GM18499 (cell line): Measurements from ENCODE around the gene TCTN2.

Experiments
- ATAC-seq: cut with Tn5 transposase; IDR thresholded peaks from one replicate; pipeline ENCODE4 v1.9.1; 2021; ENCODE audit warnings: moderate number of reproducible peaks; ENCODE audit not compliant: insufficient read depth, unreplicated experiment

The TCTN2 gene

DNA sequence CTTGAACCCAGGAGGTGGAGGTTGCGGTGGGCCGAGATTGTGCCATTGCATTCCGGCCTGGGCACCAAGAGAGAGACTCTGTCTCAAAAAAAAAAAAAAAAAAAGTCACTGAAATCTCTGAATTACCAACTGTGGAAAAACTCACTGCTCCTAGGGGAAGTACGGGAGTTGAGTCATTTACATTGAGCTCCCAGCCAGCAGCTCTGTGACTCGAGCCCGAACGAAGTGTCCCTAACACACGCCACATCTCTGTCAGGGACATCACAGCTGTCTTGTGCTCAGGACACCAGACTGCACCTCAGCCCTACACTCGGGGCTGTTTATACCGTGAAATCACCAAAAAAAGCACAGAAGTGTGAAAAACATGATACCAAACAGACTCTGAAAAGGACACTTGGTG is 62.3 kb downstream of the TCTN2 start:
- no peak for ATAC-seq

DNA sequence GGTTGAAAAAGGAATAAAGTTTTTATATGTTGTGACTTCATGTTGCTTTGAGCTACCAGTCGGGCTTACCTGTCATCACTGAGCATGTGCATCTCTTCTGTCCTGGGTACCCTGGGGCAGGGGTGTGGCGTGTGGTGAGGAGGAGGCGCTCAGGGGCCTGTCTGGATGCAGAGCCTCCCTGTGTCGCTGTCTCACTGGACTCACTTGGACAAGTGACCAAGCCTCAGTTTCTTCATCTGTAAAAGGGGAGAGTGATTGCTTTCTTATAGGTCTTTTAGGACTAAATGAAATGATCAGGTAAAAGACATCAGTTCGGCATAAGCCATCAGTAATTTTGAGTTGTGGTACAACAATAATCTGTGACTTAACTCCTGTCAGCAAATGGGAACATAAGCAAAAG is 63.4 kb downstream of the TCTN2 start:
- ATAC-seq: no peak

DNA sequence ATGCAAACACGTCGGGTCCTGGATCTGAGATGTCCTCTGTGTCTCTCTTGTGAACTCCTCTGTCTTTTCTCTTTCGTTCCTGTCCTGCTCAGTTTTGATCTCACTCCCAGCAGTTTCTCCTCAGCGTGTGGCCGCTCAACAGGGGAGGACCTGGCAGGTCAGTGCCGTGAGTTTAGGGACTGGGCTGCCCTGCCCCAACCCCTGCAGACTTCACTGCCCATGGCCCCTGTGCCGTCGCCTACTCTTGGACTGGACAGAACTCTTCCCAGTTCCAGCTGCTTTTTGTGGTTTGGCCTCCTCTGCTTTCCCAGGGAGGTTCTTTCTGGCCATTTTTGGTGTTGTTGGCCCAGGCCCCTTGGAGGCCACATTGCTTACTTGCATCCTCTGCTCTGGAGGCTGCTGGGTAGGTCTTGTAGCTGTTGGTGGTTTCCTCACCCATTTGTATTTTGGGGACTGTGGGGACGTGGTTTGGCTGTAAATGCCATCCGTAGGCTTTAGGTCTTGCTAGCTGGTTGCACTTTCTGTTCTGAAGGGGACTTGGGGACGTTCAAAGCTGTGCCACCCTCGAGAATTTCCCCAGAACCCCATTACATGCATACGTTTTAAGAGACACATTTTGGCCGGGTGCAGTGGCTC is 71.1 kb downstream of the TCTN2 start:
- no peak for ATAC-seq

DNA sequence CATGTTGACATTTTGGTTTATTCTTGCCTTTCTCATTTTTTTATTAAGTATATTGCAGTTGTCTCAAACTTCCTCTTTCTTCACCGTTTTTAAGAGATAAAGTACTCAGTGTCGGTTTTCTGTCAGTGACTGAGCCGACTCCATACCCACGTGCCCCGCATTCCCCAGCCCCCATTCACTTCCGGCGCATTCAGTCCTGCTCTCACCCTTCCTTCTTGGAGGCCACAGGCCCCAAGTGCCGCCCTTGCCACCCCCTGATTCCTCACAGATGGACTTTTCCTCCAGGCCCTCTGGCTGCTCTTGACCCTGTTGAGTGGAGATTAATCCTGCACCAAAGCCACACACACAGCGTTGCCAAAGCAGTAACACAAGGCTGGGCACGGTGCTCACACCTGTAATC is 72.1 kb downstream of the TCTN2 start:
- no peak for ATAC-seq

DNA sequence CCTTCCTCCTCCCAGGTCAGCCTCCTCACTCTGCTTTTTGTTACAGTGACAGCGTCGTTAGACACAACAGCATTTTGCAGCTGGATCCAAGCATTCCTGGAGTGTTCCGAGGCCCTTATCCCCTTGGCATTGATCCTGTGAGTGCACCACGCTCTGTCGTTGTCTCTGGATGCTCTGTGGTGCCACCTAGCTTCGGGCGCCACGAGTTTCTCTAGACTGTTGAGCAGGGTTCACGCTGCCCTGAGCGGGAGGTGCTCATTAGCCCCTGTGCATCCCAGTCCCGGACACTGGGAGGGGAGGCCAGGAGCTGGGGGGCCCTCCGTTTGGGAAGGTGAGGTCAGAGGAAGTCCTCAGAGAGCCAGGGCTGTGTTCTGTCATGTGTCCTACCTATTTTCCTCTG is 73.9 kb downstream of the TCTN2 start:
- ATAC-seq: no peak

DNA sequence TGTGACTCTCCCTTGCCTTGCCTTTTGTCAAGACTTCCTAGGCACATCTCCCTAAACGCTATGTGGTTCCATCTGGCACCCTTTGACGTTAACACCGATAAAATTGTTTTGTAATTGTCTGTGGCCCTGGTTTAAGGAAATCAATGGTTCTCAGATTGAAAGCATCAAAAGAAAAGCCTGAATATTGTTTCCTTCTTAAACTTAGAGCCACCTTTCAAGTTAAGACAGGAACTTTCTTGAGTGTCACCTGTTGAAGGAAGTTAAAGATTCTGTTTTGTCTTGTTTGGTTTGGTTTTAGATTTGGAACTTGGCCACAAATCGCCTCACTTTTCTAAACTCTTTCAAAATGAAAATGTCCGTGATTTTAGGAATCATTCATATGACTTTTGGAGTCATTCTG is 76.4 kb downstream of the TCTN2 start:
- ATAC-seq: no peak

DNA sequence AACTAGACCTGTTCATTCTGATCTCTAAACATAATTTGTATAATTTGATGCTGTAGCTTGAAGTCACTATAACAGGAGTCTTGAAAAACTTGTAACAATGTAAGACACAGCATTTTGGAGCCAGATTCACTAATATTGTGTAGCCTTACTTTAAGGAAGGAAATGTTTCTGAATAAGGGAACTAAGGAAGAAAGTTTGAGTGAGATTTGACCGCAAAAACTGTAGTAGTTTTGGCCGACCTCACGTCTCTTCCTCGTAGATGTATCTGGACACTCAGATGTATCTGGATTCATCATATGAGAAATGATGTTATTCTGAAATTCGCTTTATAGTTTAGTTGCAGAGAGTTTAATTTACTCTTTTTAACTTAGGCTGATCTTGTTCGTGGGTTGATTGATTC is 77.2 kb downstream of the TCTN2 start:
- ATAC-seq: no peak

DNA sequence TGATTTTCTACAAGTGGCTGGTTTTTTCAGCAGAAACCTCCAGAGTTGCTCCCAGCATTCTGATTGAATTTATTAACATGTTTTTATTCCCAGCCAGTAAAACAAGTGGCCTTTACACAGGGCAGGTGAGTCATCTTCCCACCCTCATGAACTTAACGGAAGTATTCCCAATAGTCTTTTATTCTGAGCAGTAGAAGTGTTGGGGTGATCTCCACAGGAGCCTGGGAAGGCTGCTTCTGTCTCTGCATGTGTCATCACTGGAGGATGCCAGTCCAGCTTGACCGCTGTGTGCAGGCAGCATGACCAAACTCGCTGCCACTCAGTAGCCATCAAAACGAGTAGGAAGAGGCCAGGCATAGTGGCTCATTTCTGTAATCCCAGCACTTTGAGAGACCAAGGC is 77.7 kb downstream of the TCTN2 start:
- ATAC-seq: no peak

DNA sequence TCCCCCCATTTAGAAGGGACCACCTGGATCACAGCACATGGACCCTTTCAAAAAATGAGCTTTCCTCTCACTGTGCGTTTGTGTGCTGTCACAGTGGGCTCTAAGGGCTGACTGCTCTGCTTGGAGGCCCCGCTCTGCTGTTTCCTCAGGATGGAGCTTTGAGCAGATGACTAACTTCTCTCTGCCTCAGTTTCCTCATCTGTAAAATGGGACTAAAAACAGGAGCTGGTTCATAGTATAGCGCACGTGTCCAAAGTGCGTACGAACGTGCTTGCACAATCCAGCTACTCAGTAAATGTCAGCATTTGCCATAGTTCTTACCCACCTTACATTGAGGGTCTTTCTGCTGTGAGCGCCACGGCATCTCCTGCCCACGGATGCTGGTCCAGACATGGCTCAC is 78.4 kb downstream of the TCTN2 start:
- ATAC-seq: no peak

DNA sequence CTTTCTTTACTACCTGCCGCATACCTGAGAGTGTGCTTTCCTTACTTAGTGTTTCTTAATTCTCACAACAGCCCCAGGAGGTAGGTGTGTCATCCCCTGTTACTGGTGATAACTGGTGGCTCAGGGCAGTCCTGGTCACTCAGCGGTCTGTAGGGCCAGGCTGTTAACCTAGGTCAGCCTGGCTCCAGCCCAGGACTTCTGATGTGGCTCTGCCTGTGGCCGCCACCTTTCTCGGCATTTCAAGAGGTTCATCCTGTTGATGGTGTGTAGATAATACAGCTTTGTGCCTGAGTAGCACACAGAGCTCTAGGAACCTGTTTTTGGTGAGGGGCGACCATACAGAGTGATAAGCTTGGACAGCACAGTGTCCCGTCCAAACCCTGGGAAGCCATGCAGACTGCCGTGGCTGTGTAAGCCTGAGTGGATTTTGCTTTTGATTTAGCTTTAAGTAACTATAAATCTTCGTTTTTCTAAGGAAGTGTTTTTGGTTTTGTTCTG is 79.3 kb downstream of the TCTN2 start:
- ATAC-seq: no peak

DNA sequence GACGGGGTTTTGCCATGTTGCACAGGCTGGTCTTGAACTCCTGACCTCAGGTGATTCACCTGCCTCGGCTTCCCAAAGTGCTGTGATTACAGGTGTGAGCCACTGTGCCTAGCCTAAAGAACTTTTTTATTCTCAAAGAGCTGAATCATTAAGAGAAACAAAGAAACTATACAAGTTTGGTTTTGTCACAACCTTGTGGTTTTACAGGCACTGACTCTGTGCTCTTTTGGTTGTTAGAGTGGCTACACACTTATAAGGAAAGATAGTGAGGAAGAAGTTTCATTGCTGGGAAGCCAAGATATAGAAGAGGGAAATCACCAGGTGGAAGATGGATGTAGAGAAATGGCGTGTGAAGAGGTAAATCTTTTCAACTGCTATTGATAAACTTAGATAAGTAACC is 81.1 kb downstream of the TCTN2 start:
- ATAC-seq: no peak

DNA sequence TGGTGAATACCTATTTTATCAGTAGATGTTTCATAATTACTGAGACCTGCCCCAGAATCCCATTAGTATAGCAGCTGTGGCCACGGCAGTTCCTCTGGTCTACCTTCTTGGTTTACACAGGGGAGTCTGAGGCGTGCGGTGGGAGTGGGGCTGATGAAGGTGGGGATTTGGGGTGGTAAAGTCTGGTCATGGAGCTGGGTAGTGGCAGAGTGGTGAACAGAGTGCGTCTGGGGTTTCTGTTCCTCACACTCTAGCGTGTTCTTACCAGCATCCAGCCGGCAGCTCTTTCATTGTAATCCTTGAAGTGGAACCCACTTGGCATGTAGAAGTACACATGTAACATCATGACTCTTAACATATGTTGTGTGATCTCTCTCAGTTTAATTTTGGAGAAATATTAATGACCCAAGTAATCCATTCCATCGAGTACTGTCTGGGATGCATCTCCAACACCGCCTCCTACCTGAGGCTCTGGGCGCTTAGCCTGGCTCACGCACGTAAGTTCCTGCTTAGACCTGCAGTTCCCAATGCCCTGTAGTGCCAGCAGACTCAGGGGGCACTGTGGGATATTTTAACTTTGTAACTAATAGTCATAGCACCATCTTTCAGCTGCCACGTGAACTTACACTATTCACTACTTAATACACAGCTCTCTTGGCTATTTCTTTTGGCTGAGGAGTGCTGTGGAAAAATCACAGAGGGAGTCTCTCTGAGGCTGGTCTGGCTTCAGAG is 83.3 kb downstream of the TCTN2 start:
- ATAC-seq: no peak

DNA sequence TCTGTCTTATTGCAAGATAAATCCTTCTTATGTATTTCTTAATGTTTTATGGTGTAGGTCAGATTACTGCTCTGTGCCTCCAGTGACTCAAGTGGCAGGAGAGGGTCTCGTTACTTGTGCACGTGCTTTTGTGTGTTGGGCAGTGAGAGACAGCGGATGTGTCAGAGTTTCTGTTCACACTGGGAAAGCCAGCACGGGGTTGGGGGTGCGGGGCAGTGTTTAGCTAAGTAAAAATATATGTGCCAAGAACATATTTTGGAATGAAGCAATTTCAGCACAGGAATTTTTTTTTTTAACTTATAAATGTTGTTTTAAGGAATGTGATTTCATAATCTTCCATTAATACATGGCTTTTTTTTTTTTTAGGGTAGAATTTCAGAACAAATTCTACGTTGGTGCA is 86.6 kb downstream of the TCTN2 start:
- no peak for ATAC-seq
